GM19035 (cell line): Measurements from ENCODE around the gene SPAG5.

Experiments used
- ATAC-seq: cut with Tn5 transposase; IDR thresholded peaks from one replicate; pipeline ENCODE4 v1.9.1; 2021; ENCODE audit not compliant: unreplicated experiment

Gene SPAG5

DNA sequence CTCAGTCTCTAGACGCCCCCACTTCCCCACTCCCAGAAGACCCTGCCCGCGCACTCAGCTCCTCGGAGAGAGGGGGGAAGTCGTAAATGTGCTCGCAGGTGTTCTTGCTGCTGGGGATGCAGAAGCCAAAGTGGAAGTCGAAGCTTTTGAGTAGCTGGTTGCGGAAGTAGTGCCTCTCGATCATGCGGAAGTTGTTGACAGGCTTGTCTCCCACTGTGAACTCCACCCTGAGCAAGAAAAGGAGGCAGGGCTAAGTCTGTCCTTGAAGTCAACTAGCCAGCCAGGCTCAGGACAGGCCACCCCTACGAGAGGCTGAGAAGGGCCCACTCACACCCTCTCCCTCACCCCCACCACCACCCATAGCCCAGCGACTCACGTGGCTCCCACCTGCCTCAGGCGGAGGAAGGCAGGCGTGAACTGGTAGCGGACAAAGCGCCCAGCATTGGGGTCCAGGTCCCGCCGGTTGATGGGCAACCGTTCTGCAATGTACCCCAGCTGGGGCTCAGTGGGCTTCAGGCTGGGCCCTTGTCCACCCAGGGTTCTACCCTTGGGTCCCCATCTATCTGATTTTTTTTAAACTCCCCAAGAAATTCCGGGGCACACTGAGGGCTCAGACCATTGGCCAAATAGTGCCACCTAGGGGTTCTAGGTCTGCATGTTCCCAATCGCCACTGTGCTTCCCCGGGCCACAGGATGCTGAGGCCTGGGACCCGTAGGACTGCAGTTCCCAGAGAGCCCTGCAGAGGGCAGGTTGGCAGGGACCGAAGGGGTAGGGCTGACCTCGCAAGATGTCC lies 51.0 kb downstream of the SPAG5 start:
- no peak for ATAC-seq

DNA sequence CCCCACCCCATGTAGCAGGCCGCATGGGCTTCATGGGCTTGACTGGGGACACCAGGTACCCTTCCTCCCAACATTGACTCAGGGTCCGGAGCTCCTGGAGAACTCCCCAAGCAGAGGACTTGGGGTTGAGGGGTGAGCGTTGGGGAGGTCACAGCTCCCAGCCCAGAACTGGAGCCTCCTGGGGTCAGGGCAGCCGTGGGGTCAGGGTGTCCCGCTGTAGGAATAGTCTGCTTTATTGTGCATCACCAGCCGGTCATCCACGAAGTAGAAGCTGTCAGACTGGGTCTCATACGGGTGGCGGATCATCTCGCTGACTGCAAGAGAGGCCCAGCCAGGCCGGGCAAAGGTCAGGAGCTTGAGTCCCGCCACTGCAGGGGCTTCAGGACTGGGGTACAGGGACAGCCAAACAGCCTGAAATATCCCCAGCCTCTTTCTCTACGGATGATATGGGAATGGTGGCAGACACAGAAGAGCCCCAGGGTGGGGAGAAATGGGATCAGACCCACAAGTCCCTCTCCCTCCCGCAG lies 51.7 kb downstream of the SPAG5 start:
- ATAC-seq, result no peak

DNA sequence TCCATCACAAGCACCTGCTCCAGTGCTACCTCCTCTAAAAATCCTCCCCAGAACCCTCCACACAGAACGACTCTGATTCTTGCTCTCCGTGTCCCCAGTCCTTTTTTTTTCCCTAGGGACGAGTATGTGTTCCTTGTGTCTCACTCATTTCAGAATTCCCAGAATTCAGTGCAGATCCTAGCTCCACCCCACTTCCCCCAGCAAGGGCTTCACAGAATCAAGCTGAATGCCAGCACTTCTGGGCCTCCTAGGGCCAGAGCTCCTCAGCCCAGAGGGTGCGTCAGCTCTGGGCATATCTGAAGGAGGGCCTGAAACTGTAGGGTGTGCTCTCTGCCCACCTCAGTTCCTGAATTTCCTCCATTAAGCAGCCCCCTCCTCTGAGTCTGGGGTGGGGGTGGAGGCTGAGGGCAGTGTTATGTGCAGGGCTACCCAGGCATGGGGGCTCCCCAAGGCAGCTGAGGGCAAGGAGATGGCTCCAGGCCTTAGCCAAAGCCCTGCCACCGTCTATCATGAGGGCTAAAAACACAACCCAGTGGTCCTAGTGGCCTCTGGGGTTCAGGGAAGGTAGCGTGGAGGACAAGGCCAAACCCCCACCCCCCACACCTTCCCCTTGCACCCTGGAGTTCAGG lies 52.9 kb downstream of the SPAG5 start:
- no peak for ATAC-seq

DNA sequence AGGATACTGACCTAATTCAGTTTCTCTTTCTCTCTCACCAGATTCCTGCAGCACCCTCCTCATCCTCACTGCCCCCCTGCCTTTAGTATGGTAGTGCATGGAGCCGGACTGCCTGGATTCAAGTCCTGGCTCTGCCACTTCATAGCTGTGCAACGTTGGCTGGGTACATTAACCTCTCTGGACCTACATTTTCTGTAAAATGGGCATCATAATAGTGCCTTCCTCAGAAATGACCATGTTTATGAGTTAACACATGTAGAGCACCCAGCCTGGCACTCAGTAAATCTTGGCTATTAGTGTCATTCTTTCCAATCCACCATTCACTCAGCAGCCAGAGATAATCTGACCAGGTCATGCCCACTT lies 53.7 kb downstream of the SPAG5 start:
- ATAC-seq, result no peak

DNA sequence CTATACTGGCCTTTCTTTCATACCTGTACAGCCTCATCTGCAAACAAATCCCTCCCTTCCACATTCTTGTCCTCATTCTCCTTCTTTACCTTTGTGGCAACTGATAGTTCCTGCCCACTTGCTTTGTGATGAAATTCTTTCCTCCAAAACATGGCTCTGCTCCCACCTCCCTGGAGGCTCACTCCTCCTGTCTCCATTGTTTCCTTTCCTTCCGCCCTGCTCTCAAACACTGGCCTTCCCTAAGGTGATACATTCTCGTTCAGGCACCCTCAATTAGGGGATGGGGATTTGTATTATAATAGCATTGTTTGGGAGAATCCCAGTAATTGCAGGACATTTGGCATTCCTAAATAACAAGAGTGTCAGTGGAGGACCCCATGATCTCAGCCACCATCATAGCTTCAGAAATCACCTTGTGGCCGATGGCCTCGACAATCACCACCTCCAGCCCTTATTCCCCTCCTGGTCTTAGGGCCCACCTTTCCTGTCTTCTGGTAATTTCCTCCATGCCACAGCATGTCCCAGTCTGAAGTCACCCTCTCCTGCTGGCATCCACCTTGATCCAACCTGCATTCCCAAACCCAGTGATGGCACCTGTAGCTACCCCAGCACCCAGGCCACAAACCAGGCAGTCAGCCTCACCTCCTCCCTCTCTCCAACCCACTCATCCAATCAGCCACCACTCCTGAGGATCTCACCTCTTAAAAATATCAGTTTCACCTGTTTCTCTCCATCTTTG lies 54.3 kb downstream of the SPAG5 start:
- no peak for ATAC-seq

DNA sequence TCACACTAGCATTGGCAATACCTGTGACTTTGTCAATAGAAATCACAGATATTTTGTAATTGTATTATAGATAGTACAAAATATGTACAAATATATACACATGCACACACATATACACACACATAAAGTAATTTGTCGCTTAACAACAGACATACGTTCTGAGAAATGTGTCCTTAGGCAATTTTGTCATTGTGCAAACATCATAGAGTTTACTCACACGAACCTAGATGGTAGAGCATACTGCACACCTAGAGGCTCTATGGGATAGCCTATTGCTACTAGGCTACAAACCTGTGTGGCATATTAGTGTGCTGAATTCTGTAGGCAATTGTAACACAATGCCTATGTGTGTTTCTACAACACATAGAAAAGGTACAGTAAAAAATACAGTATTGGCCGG lies 57.4 kb downstream of the SPAG5 start:
- ATAC-seq, result no peak

DNA sequence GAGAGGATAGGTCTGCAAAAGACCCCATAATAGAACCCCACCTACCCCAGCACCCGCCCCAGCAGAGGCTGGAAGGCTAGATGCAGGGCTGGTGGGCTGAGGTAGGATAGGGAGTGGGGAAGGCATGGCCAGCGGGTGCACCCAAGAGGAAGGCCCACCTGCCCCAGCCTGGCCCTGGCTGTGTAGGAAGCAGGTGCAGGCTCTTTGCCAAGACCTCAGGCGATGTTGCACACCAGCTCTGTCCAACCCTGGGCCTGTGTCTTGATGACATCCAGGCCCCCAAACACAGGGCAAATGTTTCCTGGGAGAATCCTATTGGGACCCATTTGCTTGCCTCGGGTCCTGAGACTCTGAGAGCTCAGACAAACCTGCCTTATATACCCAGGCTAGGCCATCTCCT lies 58.6 kb downstream of the SPAG5 start:
- no peak for ATAC-seq

DNA sequence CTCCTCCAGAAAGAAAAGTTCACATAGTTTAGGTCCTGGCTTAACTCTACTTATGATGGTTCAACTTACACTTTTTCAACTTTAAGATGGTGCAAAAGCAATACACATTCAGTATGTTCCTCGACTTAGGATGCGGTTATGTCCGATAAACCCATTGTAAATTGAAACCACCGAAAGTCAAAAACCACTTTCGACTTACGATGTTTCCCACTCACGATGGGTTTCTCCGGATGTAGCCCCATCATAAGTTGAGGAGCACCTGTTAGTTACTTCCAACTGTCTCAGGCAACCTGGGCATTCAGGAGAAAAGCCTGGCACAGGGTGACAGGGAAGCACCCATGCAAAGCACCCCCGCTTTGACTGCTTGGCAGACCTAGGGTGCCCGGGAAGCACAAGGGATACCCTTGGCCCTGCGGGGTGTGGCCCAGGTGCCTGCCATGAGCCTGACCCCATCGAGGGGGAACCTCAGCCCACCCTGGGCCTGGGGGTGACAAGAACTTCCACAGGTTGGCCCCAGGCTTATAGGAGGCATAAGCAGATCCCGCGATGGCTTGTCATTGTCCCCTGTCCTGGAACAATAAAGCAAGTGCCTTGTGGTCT lies 60.4 kb downstream of the SPAG5 start:
- no peak for ATAC-seq

DNA sequence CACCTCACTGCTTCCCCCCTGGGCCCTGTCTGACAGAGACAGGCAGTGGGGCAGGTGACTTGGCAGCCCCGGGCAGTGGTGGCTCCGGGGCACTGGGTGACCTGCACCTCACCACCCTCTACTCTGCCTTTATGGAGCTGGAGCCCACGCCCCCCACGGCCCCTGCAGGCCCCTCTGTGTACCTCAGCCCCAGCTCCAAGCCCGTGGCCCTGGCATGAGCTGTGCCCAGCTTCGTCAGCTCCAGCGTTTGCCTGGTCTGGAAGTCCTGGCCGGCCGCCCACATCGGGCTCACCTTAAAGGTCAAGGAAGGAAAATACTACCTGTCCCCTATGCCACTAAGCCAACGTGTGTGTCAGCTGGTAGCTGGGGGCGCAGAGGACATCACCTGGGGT lies 61.6 kb downstream of the SPAG5 start:
- ATAC-seq, result no peak

DNA sequence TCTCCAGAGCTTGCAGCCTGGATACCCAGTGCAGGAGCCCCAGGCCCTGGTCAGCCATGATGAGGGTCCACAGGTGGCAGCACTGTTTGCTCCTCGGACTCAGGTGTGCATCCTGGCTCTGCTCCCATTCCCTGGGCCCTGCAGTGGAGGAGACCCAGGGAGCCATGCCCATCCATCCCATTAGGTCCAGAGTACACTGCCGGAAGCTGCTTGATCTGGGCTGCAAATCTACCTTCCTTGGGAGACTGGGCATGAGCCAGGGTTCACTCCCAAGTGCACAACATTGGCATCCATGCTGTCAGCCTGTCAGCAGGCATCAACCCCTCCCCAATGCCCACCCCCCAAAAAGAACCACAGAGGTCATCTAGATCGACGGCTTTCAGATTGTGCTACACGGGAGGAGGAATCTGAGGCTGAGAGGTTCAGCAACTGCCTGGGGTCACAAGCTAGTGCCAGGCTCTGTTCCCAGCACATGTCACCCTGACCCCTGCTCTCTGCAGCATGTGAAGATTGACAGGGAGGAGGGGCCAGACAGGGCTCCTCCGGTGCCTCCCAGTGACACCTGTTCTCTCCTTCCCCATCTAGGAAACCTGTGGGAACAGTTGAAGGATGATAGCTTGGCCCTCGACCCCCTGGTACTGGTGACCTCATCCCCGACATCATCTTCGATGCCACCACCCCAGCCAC lies 62.1 kb downstream of the SPAG5 start:
- no peak for ATAC-seq

DNA sequence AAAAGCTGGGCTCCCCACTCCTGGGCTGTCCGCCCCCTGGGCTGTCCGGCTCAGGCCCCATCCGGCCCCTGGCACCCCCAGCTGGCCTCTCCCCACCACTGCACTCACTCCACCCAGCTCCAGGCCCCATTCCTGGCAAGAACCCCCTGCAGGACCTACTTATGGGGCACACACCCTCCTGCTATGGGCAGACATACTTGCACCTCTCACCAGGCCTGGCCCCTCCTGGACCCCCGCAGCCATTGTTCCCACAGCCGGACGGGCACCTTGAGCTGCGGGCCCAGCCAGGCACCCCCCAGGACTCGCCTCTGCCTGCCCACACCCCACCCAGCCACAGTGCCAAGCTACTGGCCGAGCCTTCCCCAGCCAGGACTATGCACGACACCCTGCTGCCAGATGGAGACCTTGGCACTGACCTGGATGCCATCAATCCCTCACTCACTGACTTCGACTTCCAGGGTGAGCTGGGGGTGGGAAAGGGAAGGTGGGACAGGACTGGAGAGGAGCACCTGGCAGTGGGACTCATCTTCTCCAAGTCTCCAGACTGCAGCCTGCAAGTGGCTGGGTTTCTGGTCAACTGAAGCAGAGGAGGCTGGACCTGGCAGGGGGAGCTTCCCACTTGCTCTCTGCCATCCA lies 64.0 kb downstream of the SPAG5 start:
- no peak for ATAC-seq

DNA sequence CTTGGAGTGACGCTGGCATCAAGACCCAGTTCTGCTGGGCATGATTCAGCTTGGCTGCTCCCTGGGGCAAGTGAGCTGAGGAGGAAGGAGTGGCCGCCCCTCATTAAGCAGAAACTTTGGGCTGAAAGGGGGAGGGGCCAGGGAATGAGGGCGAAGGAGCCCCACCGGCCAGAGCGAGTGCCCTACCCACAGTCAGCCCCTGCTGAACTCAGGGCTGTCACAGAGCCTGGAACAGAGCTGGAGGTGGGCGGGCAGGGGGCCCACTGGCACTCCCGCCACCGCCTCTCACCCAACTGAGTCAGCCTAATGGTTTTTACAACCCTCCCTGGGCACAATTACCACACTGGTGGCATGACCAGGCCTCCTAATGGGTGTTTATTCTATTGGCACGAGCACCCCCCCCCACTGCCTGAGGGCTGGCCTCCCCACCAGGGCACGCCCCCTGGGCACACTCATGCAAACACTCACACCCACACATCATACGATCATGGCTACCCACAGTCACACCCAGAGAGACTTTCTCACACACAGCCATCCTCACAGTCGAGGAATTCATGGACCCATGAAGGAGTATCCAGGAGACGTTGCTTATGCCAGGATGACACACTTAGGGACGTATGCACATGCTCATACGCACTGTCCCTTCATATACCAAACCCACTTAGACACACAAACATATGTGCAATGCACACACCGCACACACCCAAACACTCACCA lies 65.6 kb downstream of the SPAG5 start:
- no peak for ATAC-seq

DNA sequence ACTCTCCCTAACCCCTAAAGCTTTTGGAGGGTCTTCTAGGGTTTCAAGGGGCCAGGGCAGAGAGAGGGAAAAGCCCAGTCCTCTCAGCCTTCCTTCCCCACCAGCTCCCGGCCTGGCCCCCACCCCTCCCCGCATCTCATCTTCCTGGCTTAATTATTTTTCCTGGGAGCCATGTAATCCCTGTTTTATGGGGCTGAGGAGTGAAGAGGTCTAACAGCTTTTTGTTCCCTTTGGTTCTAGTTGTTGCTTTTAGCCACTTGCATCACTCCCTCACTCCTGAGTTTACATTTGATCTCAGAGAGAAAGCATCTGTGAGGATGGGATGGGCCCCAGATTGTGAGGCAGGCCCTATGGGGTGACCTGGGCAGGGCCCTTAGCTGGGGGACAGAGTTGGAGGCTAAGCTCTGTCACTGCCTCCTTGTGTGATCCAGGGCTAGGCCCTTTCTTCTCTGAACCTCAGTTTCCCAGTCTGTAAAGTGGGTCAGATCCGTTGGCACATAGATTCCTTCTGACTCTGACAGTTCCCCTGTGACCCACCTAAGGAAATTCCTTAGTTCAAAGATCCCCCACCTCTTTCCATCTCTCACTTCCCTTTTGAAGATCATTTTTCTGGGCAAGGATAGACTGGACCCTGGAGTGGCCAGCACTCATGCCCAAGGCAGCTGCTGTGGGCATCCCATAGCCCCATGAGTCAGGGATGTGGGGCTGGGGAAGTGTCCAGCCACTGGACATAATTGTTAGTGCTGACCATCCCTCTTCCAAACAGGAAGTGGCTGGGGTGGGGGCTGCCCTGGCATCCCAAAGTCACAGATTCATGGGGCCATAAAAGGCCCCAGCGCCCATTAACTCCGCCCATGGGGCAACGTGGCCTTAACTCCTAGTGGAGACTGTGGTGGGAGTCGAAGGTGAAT lies 66.5 kb downstream of the SPAG5 start:
- ATAC-seq, result no peak

DNA sequence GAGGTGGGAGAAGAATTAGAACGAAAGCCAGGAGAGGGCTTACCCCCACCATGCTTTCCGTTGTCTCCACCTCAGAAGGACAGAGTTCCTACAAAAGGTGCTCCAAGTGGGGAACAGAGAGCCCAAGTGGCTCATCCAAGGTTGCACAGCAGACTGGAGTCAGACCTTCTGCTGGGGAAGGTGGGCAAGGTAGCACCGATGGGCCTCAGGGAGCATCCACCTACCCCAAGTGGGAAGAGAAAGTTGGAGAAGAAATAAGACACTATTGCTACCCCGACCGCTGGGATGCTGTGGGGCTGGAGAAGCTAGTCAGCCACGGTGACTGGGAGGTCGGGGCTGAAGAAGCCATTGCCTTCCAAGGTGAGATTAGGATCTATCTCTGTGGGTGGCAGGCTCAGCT lies 67.9 kb downstream of the SPAG5 start:
- ATAC-seq, result no peak

DNA sequence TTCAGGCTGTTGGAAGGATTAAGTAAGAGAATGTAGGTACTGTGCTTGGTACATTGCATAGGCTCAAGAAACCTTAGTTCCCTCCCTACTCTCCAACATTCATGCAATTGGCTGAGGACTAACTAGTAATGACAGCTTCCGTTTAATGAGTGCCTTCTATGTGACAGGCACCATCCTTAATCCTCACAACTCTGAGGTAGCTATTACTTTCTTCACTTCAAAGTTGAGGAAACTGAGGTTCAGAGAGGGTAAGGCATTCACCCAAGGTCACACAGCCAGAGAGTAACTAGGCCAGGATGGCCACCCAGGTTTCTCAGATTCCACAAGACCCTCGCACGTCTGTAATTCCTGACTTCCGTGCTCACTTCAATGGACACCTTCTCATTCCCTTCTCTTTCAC lies 68.6 kb downstream of the SPAG5 start:
- ATAC-seq, result no peak

DNA sequence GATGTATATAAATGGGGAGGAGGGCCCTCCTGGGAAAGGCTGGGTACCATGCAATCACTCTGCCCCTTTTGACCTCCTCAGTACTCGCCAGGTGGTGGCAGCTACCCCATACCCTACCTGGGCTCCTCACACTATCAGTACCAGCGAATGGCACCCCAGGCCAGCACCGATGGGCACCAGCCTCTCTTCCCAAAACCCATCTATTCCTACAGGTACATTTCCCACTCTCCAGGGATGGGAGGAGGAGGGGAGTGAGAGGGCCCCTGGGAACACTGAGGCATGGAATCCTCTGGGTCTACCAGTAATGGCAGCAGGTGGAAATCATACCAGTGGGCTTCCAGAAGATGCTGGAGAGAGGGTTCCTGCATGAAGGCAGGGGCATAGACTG lies 69.8 kb downstream of the SPAG5 start:
- no peak for ATAC-seq

DNA sequence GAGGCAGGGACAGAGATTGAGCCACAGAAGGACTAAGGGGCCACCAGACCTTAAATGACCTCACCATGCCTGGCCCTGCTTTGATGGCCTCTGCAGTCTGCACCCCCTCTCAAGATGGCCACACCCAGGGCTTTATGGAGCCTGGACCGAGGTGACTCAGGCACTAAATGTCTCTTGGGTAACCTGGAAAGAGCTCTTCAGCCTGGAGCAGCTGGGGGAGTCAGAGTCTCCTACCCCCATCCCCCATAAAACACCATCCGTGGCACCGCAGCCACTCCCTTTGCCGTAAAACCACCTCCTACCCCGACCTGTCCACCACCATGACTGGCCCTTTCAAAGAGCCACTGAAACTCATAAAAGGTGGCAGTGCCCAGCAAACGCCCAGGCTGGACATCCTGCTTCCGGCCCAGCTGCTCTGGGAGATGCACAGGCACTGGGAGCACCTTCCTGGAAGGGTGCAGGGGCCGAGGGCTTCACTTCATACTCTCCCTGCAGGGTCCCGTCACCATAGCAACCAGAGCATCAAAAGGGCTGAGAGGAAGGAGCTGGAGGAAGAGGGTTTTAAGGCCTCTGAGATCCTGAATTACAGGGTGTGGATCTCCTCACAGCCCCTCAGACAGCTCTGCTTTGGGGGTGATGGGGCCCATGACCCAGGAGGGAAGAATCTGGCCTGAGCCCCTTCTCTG lies 70.4 kb downstream of the SPAG5 start:
- no peak for ATAC-seq

DNA sequence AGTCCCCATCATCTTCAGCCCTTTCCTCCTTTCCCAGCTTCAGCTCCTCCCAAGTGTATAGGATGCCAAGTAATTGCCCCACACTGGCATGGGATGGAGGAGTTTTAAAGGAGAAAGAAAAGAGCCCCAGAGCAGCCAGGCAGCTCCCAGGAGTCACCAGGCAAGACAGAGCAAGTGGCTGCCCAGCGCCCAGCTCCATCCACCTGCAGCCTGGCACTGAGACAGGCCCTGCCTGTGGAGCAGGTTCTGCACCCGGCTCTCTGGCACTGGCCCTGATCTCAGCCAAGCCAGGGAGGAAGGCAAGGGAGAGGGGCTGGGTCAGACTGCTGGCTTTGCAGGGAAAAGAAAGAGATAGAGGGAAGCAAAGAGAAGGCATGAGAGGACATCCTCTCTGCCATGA lies 71.0 kb downstream of the SPAG5 start:
- ATAC-seq, result no peak
